Cardiac muscle cell (in vitro differentiated cells and primary cell): ENCODE measurements around the gene ARHGEF12. TPM values are rescaled to one million over a fixed set of nuclear protein-coding genes. Genes with fewer than 3 reads are reported as not detected.

Experiments used
- DNase-seq, 2 donors: peaks; one replicate each; pipeline versions ENCODE4 v3.0.0 to v3.0.0-alpha.2; 2010 to 2017; ENCODE audit warnings: low read depth in 1 of 2, low spot score in 1 of 2
- H3K27ac ChIP-seq: fragments of 200-600 bp; sonication (generic); 2 replicates; pipeline ENCODE4 v1.5.1; 2016
- H3K27me3 ChIP-seq: fragments of 200-600 bp; sonication (generic); 2 replicates; pipeline ENCODE4 v1.6.0; 2016; ENCODE audit warnings: control low read depth
- H3K36me3 ChIP-seq: fragments of 200-600 bp; sonication (generic); 2 replicates; pipeline ENCODE4 v1.5.1; 2016; ENCODE audit warnings: control low read depth
- H3K4me1 ChIP-seq: fragments of 200-600 bp; sonication (generic); 2 replicates; pipeline ENCODE4 v1.8.1; 2017; ENCODE audit warnings: low read depth, mild to moderate bottlenecking, mixed run types
- H3K4me3 ChIP-seq: fragments of 200-600 bp; sonication (generic); 2 replicates; pipeline ENCODE4 v1.5.1; 2016; ENCODE audit warnings: mild to moderate bottlenecking
- H3K9me3 ChIP-seq: fragments of 200-600 bp; sonication (generic); 2 replicates; pipeline ENCODE4 v1.5.1; 2017; ENCODE audit warnings: low read depth, mild to moderate bottlenecking, control low read depth
- polyA plus RNA-seq: library from polyadenylated mRNA; unstranded; fragments of >200 nt; fragmentation: Nextera tagmentation; extraction: Ambion mirVana; gene quantifications from 2 replicates; pipeline ENCODE4 v1.2.1, GENCODE V29; 2016
- total RNA-seq: library from RNA; depleted of rRNA; stranded (reverse); fragments of >200 nt; gene quantifications from 2 replicates; pipeline ENCODE4 v1.2.3, GENCODE V29; 2016
- TF ChIP-seq, protein P1 (sequence below): IDR thresholded peaks from 2 replicates; pipeline ENCODE4 v1.5.1; 2012; ENCODE audit warnings: low read depth, mild to moderate bottlenecking, low read length

Gene ARHGEF12
- total and polyA plus RNA-seq, 2 experiments from 2014 or later, result 21.7 to 43.4 TPM

DNA sequence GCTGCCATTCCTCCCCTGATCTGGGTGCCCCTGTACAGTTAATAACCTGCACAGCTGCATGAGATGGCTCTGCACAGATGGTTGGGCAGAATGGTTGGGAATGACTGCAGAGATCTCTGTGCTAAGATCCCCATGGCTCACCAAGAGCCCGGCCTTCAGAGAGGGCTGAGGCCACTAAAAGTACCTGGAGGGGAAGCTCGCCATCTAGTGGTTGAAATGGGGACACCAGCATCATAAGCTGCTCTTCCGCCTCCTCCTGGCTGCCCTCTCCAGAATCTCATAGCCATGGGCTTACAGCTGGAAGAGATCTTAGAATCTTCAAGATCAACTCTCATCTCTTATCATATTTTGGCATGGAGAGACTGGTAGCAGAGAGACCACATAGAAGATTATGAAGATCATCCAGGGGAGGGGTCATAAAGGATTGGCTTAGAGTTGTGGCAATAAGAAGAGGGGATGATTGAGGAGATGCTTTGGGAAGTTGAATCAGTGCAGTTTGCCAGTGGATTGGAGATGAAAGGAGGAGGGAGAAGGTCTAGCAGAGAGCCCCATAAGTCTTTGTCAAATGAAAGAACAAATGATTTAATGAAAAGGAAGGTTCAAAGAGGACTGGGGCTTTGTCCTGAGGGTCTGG is 33.1 kb upstream of the ARHGEF12 start:
- no peaks in the 10 kb centered on the region for H3K9me3 ChIP-seq
- H3K27me3 ChIP-seq, result peaks cover 6% of the 10 kb centered on the region
- TF ChIP-seq, protein P1, sequence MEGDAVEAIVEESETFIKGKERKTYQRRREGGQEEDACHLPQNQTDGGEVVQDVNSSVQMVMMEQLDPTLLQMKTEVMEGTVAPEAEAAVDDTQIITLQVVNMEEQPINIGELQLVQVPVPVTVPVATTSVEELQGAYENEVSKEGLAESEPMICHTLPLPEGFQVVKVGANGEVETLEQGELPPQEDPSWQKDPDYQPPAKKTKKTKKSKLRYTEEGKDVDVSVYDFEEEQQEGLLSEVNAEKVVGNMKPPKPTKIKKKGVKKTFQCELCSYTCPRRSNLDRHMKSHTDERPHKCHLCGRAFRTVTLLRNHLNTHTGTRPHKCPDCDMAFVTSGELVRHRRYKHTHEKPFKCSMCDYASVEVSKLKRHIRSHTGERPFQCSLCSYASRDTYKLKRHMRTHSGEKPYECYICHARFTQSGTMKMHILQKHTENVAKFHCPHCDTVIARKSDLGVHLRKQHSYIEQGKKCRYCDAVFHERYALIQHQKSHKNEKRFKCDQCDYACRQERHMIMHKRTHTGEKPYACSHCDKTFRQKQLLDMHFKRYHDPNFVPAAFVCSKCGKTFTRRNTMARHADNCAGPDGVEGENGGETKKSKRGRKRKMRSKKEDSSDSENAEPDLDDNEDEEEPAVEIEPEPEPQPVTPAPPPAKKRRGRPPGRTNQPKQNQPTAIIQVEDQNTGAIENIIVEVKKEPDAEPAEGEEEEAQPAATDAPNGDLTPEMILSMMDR, result peak; percentile 98

GRCh38 chr11:120304526-120304925 is 31.7 kb upstream of the ARHGEF12 start:
- no peak for DNase-seq
- TF ChIP-seq, protein P1, result no peak
- Histone ChIP-seq H3K4me3 (no peak overlapping the region), H3K27ac (no peak overlapping the region), H3K9me3 (no peaks in the 10 kb centered on the region), H3K27me3 (peaks cover 9% of the 10 kb centered on the region), H3K36me3 (no peaks in the 10 kb centered on the region), H3K4me1 (no peaks in the 10 kb centered on the region)

More for the DNA sequence above, 33.1 kb upstream of the ARHGEF12 start:
- Histone ChIP-seq H3K36me3 (no peaks in the 10 kb centered on the region), H3K27ac (no peak overlapping the region), H3K4me3 (no peak overlapping the region), H3K4me1 (no peaks in the 10 kb centered on the region)
- peak; percentile 87 to 89 for DNase-seq

GRCh38 chr11:120305286-120305685 is 30.9 kb upstream of the ARHGEF12 start:
- Histone ChIP-seq H3K9me3 (no peaks in the 10 kb centered on the region), H3K36me3 (no peaks in the 10 kb centered on the region), H3K4me3 (no peak overlapping the region), H3K27ac (no peak overlapping the region), H3K4me1 (no peaks in the 10 kb centered on the region), H3K27me3 (peaks cover 13% of the 10 kb centered on the region)
- no peak for DNase-seq
- TF ChIP-seq, protein P1, result no peak

DNA sequence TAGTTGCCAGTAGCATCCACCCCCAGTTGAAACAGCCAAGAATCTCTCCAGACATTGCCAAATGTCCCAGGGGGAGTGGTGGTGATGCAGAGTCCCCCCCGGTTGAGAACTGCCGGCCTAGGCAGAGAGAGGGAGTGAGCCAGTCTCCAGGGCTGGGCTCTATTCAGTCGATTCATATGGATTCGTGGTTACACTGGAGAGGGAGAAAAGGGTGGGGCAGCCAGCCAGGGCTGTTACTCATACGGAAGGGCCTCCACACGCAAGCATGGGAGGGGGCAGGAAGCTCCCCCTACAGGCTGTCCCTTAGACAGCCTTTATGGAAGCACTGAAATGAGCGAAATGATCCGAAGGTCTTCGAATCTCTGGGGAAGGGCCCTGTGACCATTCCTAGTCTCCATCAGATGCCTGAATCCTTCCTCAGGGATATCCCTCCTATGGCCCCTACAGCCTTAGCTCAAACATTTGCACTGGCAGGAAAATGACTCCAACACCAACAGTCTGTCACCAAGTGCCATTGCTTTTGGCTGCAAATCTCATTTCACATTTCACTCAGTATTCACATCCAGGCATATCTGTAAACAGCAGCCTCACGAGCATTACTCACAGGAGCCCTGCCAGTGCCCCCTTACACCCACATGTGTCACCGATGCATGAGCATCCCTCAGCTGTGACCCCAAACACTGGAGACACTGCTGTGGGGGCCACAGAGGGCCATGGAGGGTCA is 29.5 kb upstream of the ARHGEF12 start:
- H3K27ac ChIP-seq, result no peak overlapping the region
- peak in 1 of 2 donors; percentile 85 for DNase-seq
- H3K27me3 ChIP-seq, result peaks cover 17% of the 10 kb centered on the region
- no peaks in the 10 kb centered on the region for H3K36me3 ChIP-seq
- no peaks in the 10 kb centered on the region for H3K4me1 ChIP-seq
- TF ChIP-seq, protein P1, result peak; percentile 66
- H3K4me3 ChIP-seq, result no peak overlapping the region
- no peaks in the 10 kb centered on the region for H3K9me3 ChIP-seq

- H3K9me3 ChIP-seq, result no peaks in the 10 kb centered on the region
- H3K27ac ChIP-seq, result no peak overlapping the region
- TF ChIP-seq, protein P1, result no peak
- no peaks in the 10 kb centered on the region for H3K36me3 ChIP-seq
- H3K27me3 ChIP-seq, result peaks cover 17% of the 10 kb centered on the region
- no peaks in the 10 kb centered on the region for H3K4me1 ChIP-seq
- DNase-seq, result no peak
- no peak overlapping the region for H3K4me3 ChIP-seq
These were observed 28.7 kb upstream of the ARHGEF12 start for GRCh38 chr11:120307476-120307875.
